ENCODE results near the gene AUTS2.
A peak's percentile ranks its signal among the peaks of the same experiment; 100 is the strongest.

Gene AUTS2

GRCh38 chr7:70477036-70478010, 879.0 kb downstream of the AUTS2 start:
- no peaks in the 10 kb centered on the region for H3K36me3 Mint-ChIP-seq (ENCODE audit: low read depth)
- H3K27ac Mint-ChIP-seq: no peak overlapping the region
- H3K27me3 Mint-ChIP-seq (ENCODE audit: low read depth, poor library complexity): peaks cover 3% of the 10 kb centered on the region
- H3K4me3 Mint-ChIP-seq: no peak overlapping the region
- no peak for DNase-seq
- no peak for TF ChIP-seq CTCF (IDR thresholded peaks at IDR 0.05)
- peaks cover 77% of the 10 kb centered on the region for H3K4me1 Mint-ChIP-seq
- H3K9me3 Mint-ChIP-seq: no peaks in the 10 kb centered on the region

GRCh38 chr7:70479153-70480021, 881.1 kb downstream of the AUTS2 start:
- H3K4me1 Mint-ChIP-seq: peaks cover 67% of the 10 kb centered on the region
- DNase-seq: no peak
- peaks cover 5% of the 10 kb centered on the region for H3K9me3 Mint-ChIP-seq
- H3K4me3 Mint-ChIP-seq: no peak overlapping the region
- H3K36me3 Mint-ChIP-seq (ENCODE audit: low read depth): peaks cover 2% of the 10 kb centered on the region
- H3K27ac Mint-ChIP-seq: no peak overlapping the region
- no peak for TF ChIP-seq CTCF (IDR thresholded peaks at IDR 0.05)
- peaks cover 7% of the 10 kb centered on the region for H3K27me3 Mint-ChIP-seq (ENCODE audit: low read depth, poor library complexity)

DNA sequence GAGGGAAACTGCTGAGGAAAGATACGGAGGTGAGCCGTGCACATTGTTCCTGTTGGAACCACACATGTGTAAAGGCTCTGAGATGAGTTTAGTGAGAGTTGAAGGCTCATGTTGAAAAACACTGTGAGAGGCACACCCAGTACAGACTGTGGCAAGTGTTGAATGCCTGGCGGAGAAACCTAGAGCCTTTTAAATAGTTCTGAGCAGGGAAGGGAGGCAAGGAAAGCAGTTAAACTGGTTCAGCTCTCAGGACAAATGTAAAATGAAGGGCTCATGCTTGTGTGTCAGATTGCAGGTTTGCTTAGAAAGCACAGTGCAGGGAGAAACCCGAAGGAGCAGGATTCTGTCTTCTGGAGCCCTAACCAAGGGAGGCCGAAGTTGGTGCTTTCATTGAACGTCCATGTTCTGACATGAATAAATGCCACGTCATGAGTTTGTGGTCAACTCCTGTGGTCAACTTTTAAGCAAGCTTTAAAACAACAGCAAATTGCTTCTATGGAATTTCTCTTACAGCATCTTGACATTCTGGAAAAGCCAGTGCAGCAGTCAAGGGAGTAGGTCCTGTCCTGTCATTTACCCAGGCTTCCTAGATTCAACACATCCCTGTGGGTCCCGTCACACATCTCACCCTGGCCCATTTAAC, 882.8 kb downstream of the AUTS2 start:
- peaks cover 18% of the 10 kb centered on the region for H3K9me3 Mint-ChIP-seq
- no peak overlapping the region for H3K4me3 Mint-ChIP-seq
- no peak overlapping the region for H3K27ac Mint-ChIP-seq
- H3K36me3 Mint-ChIP-seq (ENCODE audit: low read depth): peaks cover 16% of the 10 kb centered on the region
- DNase-seq: no peak
- peaks cover 59% of the 10 kb centered on the region for H3K4me1 Mint-ChIP-seq
- TF ChIP-seq CTCF (IDR thresholded peaks at IDR 0.05): no peak
- peaks cover 7% of the 10 kb centered on the region for H3K27me3 Mint-ChIP-seq (ENCODE audit: low read depth, poor library complexity)

GRCh38 chr7:70481570-70482123, 883.4 kb downstream of the AUTS2 start:
- peaks cover 16% of the 10 kb centered on the region for H3K36me3 Mint-ChIP-seq (ENCODE audit: low read depth)
- no peak for DNase-seq
- peaks cover 55% of the 10 kb centered on the region for H3K4me1 Mint-ChIP-seq
- H3K27me3 Mint-ChIP-seq (ENCODE audit: low read depth, poor library complexity): peaks cover 7% of the 10 kb centered on the region
- H3K27ac Mint-ChIP-seq: peak overlapping the region; percentile 17
- no peak overlapping the region for H3K4me3 Mint-ChIP-seq
- TF ChIP-seq CTCF (IDR thresholded peaks at IDR 0.05): no peak
- H3K9me3 Mint-ChIP-seq: peaks cover 18% of the 10 kb centered on the region

- peaks cover 54% of the 10 kb centered on the region for H3K4me1 Mint-ChIP-seq
- no peak for DNase-seq
- peaks cover 22% of the 10 kb centered on the region for H3K36me3 Mint-ChIP-seq (ENCODE audit: low read depth)
- H3K9me3 Mint-ChIP-seq: peaks cover 18% of the 10 kb centered on the region
- no peak for TF ChIP-seq CTCF (IDR thresholded peaks at IDR 0.05)
- no peak overlapping the region for H3K4me3 Mint-ChIP-seq
- peaks cover 13% of the 10 kb centered on the region for H3K27me3 Mint-ChIP-seq (ENCODE audit: low read depth, poor library complexity)
- no peak overlapping the region for H3K27ac Mint-ChIP-seq
These were observed 886.0 kb downstream of the AUTS2 start for GRCh38 chr7:70484255-70484654.
